ENCODE data around the gene HEPN1. TPM values are rescaled to one million over a fixed set of nuclear protein-coding genes. Genes with fewer than 3 reads are reported as not detected.
A peak's percentile ranks its signal among the peaks of the same experiment; 100 is the strongest.

HEPN1 gene
- total and polyA plus RNA-seq, 10 donors, result 0.25 TPM; not detected in 9

- Histone ChIP-seq H3K36me3 (peaks cover 0 to 32% (median 0%) of the 10 kb centered on the region in 6 donors), H3K9me3 (no peaks in the 10 kb centered on the region), H3K27ac (peak overlapping the region; percentile 48 to 88 (median 81)), H3K4me1 (peaks cover 4 to 73% (median 38%) of the 10 kb centered on the region in 6 donors), H3K27me3 (replicated peaks in 1 of 7) (peaks cover 0 to 28% (median 0%) of the 10 kb centered on the region in 7 donors), H3K4me3 (peak overlapping the region; percentile 31 to 71 (median 48))
- DNase-seq, result no peak
- intact Hi-C loops (cut with DNase I; ENCODE audit: low total_unique reads), result no loop called here
- 65 to 83% (median 71%) methylated on average over 15 to 16 of the region's 16 CpGs for WGBS, 5 donors
- TF ChIP-seq POLR2AphosphoS5 (IDR thresholded peaks at IDR 0.05) (no peak), POLR2A (IDR thresholded peaks at IDR 0.05) (no peak), CTCF (IDR thresholded peaks at IDR 0.05 in 8 of 11, conservative IDR thresholded peaks at IDR 0.05 in 3 of 11) (no peak)
Measured at GRCh38 chr11:124896071-124896750, 22.8 kb upstream of the HEPN1 start.

- intact Hi-C loops (cut with DNase I; ENCODE audit: low total_unique reads), result no loop called here
- peaks cover 0 to 27% (median 0%) of the 10 kb centered on the region in 6 donors for H3K36me3 ChIP-seq
- no peaks in the 10 kb centered on the region for H3K9me3 ChIP-seq
- DNase-seq, result no peak
- 60 to 84% (median 69%) methylated on average over 8 to 9 of the region's 9 CpGs for WGBS, 5 donors
- H3K27ac ChIP-seq, result peak overlapping the region; percentile 48 to 88 (median 81)
- peaks cover 4 to 66% (median 35%) of the 10 kb centered on the region in 6 donors for H3K4me1 ChIP-seq
- peaks cover 0 to 28% (median 0%) of the 10 kb centered on the region in 7 donors for H3K27me3 ChIP-seq (replicated peaks in 1 of 7)
- H3K4me3 ChIP-seq, result peak overlapping the region; percentile 31 to 71 (median 48)
- TF ChIP-seq POLR2AphosphoS5 (IDR thresholded peaks at IDR 0.05) (peak in 2 of 3 donors; percentile 12 to 16), POLR2A (IDR thresholded peaks at IDR 0.05) (no peak)
Measured at GRCh38 chr11:124896821-124897391, 22.1 kb upstream of the HEPN1 start.

- TF ChIP-seq POLR2AphosphoS5 (IDR thresholded peaks at IDR 0.05) (peak; percentile 58 to 84 (median 81)), POLR2A (IDR thresholded peaks at IDR 0.05) (peak in 1 of 3 donors; percentile 49), CTCF (IDR thresholded peaks at IDR 0.05 in 8 of 11, conservative IDR thresholded peaks at IDR 0.05 in 3 of 11) (no peak)
- peak; percentile 87 for DNase-seq
- H3K27ac ChIP-seq, result peak within 1 kb of the TSS; percentile 53 to 88 (median 81)
- H3K4me1 ChIP-seq, result peaks cover 4 to 57% (median 32%) of the 10 kb centered on the region in 6 donors
- intact Hi-C loops (cut with DNase I; ENCODE audit: low total_unique reads), result no loop called here
- no peaks in the 10 kb centered on the region for H3K9me3 ChIP-seq
- peak within 1 kb of the TSS; percentile 31 to 71 (median 48) for H3K4me3 ChIP-seq
- 3 to 8% (median 7%) methylated on average over 10 to 12 of the region's 12 CpGs for WGBS, 5 donors
- peaks cover 0 to 30% (median 0%) of the 10 kb centered on the region in 7 donors for H3K27me3 ChIP-seq (replicated peaks in 1 of 7)
- H3K36me3 ChIP-seq, result peaks cover 0 to 18% (median 0%) of the 10 kb centered on the region in 6 donors
Measured at GRCh38 chr11:124897674-124898262, 21.3 kb upstream of the HEPN1 start, which contains the start of gene ROBO4. ROBO4 (minus strand) TSS chr11:124897865; CDS start chr11:124897795, 70 bp downstream.

GRCh38 chr11:124898263-124898680, 20.8 kb upstream of the HEPN1 start:
- Histone ChIP-seq H3K36me3 (peaks cover 0 to 18% (median 0%) of the 10 kb centered on the region in 6 donors), H3K4me1 (peaks cover 2 to 52% (median 29%) of the 10 kb centered on the region in 6 donors), H3K4me3 (peak overlapping the region in 1 of 8 donors; percentile 71), H3K27ac (peak overlapping the region; percentile 53 to 88 (median 81)), H3K9me3 (no peaks in the 10 kb centered on the region), H3K27me3 (replicated peaks in 1 of 7) (peaks cover 0 to 31% (median 0%) of the 10 kb centered on the region in 7 donors)
- intact Hi-C loops (cut with DNase I; ENCODE audit: low total_unique reads), result no loop called here
- no peak for DNase-seq
- TF ChIP-seq POLR2AphosphoS5 (IDR thresholded peaks at IDR 0.05) (no peak), POLR2A (IDR thresholded peaks at IDR 0.05) (no peak), CTCF (IDR thresholded peaks at IDR 0.05 in 8 of 11, conservative IDR thresholded peaks at IDR 0.05 in 3 of 11) (no peak)
- WGBS, 5 donors, result 39 to 58% (median 48%) methylated on average over 3 of the region's 3 CpGs
